Suprapubic skin (tissue), 4 donors: Measurements from ENCODE around the gene SIGLEC12.

Experiments used
- CTCF ChIP-seq, 2 donors: fragments of 200-600 bp in 1 of 2; fragments of 450-650 bp in 1 of 2; sonication (generic) in 1 of 2; IDR thresholded peaks; one replicate each; pipeline ENCODE4 v1.5.1; 2016 to 2019; ENCODE audit warnings: antibody characterized with exemption in 2 of 2, mild to moderate bottlenecking in 1 of 2, moderate library complexity in 1 of 2
- EP300 ChIP-seq: sonication (generic); formaldehyde crosslinking; IDR thresholded peaks from one replicate; pipeline ENCODE4 v1.6.1; 2017; ENCODE audit warnings: antibody characterized with exemption
- POLR2A ChIP-seq, 2 donors: fragments of 450-650 bp; IDR thresholded peaks; one replicate each; pipeline ENCODE4 v1.6.1; 2017; ENCODE audit warnings: antibody characterized with exemption in 2 of 2, mild to moderate bottlenecking in 2 of 2, moderate library complexity in 2 of 2
- POLR2AphosphoS5 ChIP-seq, 3 donors: sonication (generic); formaldehyde crosslinking; IDR thresholded peaks; one replicate each; pipeline ENCODE4 v1.6.1; 2017; ENCODE audit warnings: antibody characterized with exemption in 3 of 3

- TF ChIP-seq CTCF (IDR thresholded peaks at IDR 0.05) (no peak), POLR2A (IDR thresholded peaks at IDR 0.05) (no peak), POLR2AphosphoS5 (IDR thresholded peaks at IDR 0.05) (no peak), EP300 (no peak)
Observed at GRCh38 chr19:51468545-51468920, 33.1 kb downstream of the SIGLEC12 start.
